Ramos (cell line): Measurements from ENCODE around the gene C14orf119.

Experiments
- in situ Hi-C: fragments of 300-500 bp; cut with MboI; formaldehyde crosslinking; loops from one replicate; pipeline ENCODE4 v1.14.3; 2022; ENCODE audit warnings: low sequenced_read_pairs; ENCODE audit not compliant: unreplicated experiment

C14orf119 gene

GRCh38 chr14:23058654-23059504 is 36.4 kb upstream of the C14orf119 start:
- in situ Hi-C loops, result loop anchor here (10.0 kb wide), 1 partner anchor 484 kb away; no protein-coding TSS in a partner anchor

DNA sequence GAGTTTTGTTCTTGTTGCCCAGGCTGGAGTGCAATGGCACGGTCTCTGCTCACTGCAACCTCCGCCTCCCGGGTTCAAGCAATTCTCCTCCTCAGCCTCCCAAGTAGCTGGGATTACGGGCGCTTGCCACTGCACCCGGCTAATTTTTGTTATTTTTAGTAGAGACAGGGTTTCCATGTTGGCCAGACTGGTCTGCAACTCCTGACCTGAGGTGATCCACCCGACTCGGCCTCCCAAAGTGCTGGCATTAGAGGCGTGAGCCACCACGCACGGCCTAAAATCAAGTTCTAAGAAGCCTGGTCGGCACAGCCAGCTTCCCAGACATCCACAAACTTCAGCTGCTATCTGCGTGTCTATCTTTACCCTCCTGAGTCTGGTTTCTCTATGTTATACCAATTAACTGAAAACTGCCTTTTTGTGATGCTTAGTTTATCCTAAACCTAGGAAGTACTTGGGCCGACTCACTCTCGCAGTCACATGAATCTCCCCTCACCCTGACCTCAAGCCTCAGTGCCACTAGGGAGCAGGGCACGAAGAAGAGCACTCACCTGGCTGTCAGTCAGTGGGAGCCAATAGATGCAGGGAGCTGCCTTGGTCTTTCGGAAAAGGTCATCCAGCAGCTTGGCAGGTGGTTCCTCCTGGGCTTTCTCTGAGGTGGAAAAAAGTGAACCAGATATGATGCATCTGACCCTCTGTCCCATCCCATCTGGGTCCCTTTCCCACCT is 34.6 kb upstream of the C14orf119 start:
- in situ Hi-C loops, result no loop called here

DNA sequence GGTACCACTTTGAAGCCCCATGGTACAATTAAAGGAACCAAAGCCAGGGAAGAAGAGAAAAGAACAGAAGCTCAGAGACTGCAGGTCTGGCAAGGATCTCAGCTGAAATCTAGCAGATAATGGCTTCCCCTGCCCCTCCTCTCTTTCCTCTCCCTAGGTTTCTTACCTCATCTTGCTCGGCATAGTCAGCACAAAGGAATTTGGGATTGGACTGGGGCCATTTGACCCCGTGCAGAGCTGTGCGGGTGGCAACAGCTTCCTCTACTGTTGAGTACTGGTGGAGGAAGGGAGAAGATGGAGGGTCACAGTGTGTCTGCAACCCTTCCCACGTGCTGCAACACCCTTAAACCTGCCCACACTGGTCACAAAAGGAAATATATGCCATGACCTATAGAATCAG is 33.3 kb upstream of the C14orf119 start:
- in situ Hi-C loops, result no loop called here

DNA sequence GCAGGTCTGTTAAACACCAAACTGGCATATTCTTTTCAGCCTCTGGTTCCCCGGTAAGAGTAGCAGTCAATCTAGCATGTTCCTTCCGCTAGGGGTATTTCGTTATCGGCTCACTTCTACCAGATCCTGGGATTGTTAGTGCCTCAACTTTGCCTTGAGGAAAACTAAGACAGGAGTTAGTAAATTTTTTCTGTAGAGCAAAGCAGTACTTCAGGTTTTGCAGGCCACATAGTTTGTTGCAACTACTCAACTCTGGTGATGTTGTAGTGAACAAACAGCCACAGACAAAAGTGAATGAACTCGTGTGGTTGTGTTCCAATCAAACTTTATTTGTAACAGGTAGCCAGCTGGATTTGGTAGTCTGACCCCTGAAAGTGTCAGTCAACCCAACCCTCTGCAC is 31.7 kb upstream of the C14orf119 start:
- in situ Hi-C loops, result no loop called here

DNA sequence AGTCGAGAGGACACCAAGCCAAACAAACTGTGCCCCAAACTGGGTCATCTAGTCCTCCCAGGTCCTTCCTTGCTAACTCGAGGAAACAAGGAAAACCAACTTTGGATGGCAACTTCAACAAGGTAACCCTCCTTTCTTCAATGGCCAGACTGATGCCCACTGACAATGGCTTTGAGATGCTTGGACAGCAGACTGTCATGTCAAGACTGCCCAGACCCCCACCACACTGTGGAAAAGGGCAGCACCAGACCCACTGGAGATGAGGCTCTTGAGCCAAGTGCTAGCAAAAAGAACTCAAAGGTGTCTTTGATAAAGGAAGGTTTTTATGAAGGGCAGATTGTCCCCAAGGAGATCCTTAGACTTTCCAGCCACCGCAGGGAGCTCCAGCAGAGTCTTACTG is 28.9 kb upstream of the C14orf119 start:
- in situ Hi-C loops, result no loop called here

GRCh38 chr14:23066855-23067744 is 28.2 kb upstream of the C14orf119 start:
- in situ Hi-C loops, result no loop called here

- in situ Hi-C loops, result no loop called here
Observed at GRCh38 chr14:23067847-23068788, 27.2 kb upstream of the C14orf119 start.

GRCh38 chr14:23068789-23069412 is 26.4 kb upstream of the C14orf119 start:
- in situ Hi-C loops, result no loop called here

DNA sequence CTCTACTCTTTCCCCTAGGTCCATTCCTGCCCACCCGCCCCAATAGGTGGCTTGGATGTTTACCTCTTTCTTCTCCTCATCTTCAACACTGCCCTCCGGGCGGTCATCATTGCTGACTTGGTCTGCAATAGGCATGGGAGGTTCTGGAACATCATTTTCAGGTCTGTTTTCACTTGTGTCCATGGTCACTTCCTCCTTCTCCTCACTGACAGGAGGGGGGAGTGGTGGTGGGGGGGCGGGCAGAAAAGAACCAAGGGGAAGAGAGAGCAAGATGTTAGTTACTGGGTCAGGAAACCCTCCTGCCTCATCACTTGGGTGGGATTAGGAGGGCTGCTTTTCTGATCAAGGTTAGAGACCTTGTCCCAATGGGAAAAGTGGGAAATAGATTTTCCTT is 25.9 kb upstream of the C14orf119 start:
- in situ Hi-C loops, result no loop called here

GRCh38 chr14:23070262-23071129 is 24.8 kb upstream of the C14orf119 start:
- in situ Hi-C loops, result no loop called here

DNA sequence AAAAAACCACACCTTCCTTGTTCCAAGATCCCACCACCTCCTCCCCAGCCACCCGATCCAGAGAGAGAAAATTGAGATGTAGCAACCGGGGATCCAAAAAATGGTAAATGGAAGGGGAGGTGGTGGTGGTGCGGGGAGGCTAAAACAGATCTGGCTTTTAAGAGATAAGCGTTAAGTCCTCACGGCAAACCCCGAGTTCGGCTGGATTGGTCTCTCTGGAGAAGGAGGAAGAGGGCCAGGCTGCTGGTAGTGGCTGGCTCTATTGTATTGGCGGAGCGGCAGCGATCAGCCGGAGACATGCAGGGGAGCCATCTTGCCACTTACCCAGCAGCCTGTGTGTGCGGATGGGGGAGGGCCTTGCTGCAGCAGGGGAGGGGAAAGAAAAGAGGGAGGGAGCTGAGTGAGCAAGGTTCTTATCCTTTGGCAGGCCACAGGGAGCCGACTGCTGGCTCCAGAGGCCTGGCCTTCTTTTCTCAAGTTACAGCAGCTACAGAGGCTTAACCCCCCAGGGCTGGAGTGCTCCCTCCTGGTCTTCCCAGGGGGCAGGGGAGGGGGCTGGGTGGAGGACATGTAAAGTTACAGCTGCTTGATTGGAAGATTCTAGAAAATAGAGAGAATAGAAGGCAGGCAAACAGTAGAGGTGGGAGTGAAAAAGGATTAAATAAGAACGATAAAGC is 23.9 kb upstream of the C14orf119 start:
- in situ Hi-C loops, result no loop called here

DNA sequence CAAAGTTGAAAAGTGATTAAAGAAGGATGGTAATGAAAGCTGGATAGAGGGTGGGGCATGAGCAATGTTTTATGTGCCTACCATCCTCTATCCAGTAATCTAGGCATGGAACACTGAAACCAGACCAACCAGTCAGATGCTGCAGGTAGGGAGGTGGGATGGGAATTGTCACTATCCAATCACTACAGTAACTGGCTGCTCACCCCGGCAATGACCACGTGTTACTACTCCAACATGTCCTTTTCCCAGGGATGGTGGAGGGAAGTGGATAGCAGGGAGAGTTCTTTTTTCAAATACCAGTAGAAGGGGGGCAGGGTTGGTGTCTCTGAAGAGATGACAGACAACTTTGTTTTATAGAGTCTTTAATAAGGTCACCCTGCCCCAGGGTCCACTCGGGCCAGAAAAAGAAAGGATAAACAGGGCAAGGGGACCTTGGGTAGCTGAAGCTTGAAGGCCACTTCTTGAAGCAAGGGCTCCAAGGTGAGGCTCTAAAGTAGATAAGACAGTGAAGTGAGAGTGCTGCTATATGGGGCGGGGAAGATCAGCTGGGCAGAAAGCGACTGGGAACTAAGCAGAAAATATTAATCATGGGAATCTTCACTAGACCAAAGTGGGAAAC is 23.3 kb upstream of the C14orf119 start:
- in situ Hi-C loops, result no loop called here

DNA sequence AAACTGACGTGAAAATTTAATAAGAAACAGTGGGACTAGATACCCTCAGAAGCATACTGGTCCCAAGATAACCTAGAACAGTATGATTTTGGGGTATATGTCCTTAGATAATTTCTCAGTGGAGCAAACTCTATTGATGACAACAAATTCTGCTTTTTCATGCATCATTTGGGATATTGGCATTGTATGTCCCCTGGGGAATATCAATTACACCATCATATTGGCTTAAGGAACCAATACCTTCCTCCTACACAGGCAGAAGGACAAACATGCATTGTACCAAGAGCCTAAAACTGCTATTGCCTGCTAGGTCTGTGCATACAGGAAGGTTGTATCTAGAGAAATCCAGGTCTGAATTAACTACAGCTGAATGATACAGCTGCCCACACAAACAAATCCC is 20.4 kb upstream of the C14orf119 start:
- in situ Hi-C loops, result no loop called here

DNA sequence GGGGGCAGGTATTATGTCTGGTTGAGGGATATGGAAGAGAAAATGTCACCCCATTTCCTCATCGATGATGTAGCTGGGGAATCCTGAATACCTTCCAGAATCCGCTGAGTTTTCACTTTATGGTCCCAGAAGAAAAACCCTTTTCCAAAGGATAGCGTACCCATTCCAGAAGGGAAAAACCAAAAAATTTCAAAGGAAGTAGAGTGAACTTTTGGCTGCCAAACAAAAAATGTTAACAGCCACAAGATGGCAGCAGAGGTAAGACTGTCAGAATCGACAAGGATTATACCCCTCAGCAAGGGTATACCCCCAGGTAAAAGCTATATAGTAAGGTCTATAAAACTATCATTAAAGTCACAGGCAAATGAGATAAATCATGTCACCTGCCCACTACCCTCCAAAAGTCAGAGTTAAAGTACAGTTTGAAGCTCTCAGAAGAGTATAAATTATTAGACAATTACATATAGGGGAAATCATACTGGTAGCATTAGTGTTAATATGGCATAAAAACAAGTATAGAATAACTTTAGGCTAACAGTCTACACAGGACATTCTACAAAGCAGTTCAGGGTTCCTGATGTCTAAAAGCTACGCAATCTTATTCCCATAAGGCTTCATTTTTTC is 18.4 kb upstream of the C14orf119 start:
- in situ Hi-C loops, result no loop called here

GRCh38 chr14:23077962-23078361 is 17.3 kb upstream of the C14orf119 start:
- in situ Hi-C loops, result no loop called here

DNA sequence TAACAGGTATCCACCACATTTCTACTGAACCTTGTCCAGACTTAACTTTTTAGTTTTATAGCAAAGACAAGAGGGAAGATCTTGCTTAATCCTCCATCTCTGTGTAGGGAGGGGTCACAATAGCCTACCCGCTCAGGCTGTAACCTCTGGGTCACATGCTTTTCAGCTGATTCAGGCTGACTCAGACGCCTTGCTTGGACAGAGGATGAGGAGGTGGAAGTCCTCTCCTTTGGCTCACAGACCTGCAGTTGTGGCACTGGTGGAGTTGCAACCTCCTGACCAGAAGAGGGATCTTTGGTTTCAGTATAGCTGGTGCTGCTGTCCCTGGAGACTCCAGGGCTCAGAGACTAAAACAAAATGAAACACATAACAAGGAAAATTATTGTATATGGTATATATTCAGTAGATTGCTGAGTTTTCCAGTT is 16.6 kb upstream of the C14orf119 start:
- in situ Hi-C loops, result no loop called here

GRCh38 chr14:23079716-23080115 is 15.6 kb upstream of the C14orf119 start:
- in situ Hi-C loops, result no loop called here
